ENCODE data around the gene GJA3. TPM values are rescaled to one million over a fixed set of nuclear protein-coding genes. Genes with fewer than 3 reads are reported as not detected.
"Not testable (repeated sequence)": the region's sequence is repeated elsewhere in the genome, so short reads cannot be mapped to it uniquely, and the experiment has no call there.

Gene GJA3
- total RNA-seq, 1 donor from 2014 or later = 0.47 TPM

DNA sequence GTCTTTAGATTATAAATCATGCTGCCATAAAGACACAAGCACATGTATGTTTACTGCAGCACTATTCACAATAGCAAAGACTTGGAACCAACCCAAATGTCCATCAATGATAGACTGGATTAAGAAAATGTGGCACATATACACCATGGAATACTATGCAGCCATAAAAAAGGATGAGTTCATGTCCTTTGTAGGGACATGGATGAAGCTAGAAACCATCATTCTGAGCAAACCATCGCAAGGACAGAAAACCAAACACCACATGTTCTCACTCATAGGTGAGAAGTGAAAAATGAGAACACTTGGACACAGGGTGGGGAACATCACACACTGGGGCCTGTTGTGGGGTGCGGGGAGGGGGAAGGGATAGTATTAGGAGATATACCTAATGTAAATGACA lies 7.6 kb downstream of the GJA3 start:
- not testable (repeated sequence) for DNase-seq (ENCODE audit: extremely low read depth, low read depth, low spot score)

DNA sequence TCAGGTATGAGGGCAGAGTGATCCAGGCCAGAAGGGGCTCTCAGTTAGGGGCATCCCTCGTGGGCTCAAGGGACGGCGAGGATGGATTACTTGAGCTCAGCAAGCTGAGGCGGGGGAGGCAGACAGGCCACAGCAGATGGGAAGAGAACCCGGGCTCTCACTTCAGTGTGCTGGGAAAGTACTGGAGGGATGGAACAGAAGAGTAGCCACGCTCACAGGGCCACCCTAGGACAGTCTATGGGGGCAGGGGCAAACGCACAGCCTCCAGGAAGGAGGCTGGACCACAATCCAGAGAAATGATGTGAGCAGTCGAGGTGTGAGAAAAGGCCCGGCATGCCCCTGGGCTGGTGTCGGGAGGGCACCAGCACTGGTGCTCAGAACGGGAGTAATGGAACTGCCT lies 9.2 kb downstream of the GJA3 start:
- no peak for DNase-seq (ENCODE audit: extremely low read depth, low read depth, low spot score)

DNA sequence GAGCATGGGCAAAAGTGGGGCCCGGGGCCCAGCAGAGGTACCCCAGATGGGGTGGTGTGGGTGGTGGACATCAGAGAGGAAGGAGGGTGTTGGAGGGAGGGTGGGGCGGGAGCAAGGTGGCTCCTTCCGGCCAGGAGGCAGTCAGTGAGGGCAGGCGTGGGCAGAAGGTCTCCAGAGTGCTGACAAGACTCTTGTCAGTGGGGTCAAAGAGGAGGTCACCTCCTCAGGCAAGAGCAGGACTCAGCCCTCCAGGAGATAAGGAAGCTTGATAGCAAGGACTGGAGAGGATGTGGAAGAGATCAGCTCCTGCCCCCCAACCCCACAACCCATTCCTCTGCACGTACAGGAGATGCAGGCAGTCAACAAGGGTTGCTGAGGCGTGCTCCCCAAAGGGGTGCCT lies 9.8 kb downstream of the GJA3 start:
- no peak for DNase-seq (ENCODE audit: extremely low read depth, low read depth, low spot score)

DNA sequence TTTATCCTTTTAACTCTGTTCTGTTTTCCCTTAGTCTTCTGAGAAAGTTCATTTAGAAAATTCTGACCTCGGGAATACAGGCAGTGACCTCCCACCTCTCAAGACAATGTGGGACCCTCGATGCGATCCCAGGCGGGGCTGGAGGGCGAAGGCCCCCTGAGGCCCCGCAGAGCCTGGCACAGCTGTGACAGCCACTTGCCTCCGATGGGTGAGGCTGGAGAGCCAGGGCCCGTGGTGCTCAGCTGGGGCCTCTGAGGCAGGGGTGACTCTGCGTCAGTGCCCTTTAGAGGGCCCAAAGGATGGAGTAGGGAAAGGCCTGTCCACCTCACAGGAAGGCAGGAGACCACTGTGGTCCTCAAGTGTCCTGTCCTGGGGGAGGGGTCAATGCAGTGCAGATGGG lies 10.3 kb downstream of the GJA3 start:
- DNase-seq (ENCODE audit: extremely low read depth, low read depth, low spot score) = no peak

DNA sequence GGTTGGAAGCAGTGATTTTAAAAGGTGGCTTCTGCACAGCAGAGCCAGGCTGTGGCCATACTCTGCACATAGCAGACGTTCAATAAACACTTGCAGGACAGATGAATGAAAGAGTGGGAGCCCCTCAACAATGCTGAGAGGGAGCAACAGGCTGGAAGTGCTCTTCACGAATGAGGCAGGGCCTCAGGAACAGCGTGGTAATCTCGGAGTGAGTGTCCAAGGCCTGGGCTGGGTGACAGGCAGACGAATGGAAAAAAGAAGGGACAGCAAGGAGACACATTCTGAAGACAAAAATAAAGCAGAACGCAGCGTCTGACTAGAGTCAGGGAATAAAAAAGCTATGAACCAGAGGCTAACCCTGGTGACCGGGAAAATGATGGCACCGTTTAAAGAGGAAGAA lies 11.1 kb downstream of the GJA3 start:
- DNase-seq (ENCODE audit: extremely low read depth, low read depth, low spot score) = no peak

DNA sequence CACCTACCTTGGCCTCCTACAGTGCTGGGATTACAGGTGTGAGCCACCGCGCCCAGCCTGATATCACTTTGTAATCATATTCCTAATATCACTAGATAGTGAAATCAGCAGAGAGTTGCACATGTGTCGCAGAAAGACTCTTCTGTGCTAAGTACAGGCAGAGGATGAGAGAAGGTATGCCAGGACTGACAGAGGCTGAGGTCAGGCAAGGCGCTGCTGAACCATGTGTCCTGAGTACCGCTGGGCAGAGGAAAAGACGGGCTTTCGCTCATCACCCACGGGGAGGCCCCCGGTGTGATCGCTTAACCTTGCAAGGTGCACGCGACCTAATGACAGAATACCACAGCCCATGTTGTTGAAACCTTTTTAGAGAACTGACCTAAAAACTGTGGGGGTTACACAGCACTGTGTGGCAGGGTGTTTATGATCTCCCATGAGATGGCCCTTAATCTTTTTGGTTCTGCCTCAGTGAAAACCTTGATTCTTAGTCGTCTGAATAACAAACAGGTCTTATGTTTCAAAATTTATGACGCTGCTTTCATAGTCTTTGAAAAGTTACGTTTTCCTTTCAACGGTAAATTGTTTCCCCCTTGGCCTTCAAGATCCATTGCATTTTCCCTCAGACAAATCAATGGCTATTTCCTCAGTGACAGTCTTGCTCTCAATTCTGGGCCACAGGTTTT lies 12.2 kb downstream of the GJA3 start:
- no peak for DNase-seq (ENCODE audit: extremely low read depth, low read depth, low spot score)

DNA sequence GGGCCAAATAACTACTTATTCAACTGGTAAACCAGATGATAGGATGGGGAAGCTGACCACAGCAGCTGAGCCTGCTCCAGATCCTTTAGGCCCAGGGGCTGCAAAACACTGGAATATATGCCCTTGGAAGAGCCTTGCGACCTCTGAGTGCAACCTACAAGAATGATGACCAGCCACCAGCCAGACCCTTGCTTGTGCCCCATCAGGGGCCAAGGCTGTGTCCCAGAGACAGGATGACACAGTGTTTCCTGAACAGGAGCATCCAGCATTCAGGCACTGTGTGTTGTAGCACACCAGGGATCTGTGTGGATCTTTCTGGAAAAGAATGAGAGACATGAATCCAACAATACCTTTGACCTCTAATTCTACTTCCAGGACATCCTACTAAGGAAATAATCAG lies 14.5 kb downstream of the GJA3 start:
- no peak for DNase-seq (ENCODE audit: extremely low read depth, low read depth, low spot score)

DNA sequence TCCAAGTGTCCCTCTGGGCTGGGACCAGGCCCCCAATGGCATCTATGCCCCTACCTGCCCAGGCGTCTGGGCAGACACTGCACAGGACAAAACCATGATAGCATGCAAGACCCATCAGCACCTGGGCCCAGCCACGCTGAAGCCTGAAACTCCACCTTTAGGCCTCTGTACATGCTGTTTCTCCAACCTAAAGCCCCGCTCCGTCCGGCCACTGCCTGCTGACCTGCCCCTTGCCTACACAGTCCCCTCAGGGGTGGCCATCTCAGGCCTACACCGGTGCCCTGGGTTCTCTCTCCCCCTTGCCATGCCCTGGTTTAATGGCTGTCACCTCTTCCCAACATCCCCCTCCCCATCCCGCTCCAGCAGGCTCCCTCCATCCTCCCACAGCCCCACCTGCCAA lies 15.3 kb downstream of the GJA3 start:
- DNase-seq (ENCODE audit: extremely low read depth, low read depth, low spot score) = no peak

DNA sequence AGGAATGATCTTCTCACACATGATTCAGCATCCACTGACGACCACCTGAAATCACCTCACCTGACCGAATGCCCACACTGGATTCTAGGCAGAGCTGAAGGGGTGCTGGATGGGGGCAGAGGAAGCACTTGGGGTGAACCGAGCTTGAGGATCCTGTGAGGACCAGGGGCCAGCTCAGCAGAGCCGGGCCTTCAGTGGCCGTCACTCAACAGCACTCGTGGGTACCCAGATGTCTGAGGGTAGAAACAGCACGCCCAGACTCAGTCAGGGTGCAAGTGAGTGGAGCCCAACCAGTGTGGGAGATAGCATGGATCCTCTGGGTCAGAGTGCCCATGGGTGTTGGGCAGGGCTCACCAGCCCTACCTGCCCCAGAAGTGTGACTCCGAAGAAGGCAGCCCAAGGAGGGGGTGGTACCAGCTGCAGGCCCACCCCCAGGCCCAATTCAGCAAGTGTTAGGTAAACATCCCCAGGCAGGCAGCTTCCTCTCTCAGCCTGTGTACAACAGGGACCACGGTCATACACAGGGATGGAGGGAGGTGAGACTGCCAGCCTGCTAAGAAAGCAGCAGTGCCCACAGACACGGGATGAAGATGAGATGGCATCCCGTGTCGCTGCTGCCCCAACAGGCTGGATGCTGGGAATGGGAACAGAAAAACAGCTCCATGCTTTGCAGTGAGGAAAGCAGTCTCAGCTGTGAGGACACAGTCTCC lies 16.6 kb downstream of the GJA3 start:
- no peak for DNase-seq (ENCODE audit: extremely low read depth, low read depth, low spot score)

DNA sequence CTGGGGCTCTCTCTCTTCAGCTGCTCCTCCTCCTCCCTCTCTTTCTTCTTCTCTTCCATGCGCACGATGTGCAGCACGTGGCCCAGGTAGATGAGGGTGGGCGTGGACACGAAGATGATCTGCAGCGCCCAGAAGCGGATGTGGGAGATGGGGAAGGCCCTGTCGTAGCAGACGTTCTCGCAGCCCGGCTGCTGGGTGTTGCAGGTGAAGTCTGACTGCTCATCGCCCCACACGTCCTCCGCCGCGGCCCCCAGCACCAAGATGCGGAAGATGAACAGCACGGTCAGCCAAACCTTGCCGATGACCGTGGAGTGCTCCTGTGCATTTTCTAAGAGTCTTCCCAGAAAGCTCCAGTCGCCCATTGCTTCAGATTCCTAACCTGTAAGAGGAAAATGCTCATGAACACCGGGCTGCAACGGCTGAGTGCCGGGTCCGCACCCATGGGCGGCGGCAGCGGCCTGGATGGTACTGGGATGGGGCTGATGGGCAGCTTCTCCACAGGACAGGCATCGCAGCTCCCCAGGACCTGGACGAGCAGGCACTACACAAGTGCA lies 17.8 kb downstream of the GJA3 start:
- no peak for DNase-seq (ENCODE audit: extremely low read depth, low read depth, low spot score)

DNA sequence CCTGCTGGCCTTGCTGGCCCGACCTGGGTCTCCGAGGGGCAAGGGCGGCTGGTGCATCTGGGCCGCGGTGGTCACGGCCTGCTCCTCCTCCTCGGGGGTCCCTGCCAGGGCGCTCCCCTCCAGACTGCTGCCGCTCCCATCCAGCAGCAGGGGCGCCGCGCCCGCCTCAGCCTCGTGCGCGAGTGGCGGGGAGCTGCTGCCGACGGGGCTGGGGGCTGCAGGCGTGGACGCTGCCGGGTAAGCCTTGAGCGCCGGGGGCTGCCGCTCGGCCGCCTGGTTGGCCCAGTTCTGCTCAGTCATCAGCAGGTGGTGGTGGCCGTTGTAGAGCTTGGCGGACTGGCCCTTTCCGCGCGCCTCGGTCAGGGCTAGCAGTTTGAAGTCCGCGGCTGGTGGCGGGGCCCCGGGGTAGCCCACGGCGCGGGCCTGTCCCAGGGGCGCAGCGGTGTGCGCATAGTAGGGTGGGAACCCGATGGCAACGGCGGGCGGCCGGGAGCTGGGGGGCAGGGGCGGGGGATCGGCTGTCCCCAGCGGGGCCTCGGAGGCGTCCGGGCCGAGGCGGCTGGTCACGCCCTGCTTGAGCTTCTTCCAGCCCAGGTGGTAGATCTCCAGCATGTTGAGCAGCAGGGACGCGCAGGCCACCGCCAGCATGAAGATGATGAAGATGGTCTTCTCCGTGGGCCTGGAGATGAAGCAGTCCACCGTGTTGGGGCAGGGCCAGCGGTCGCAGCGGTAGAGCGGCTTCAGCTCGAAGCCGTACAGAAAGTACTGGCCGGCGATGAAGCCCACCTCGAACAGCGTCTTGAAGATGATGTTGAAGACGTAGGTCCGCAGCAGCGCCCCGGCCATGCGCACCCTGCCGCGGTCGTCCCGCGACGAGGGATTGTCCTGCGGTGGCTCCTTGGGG lies 18.6 kb downstream of the GJA3 start:
- DNase-seq (ENCODE audit: extremely low read depth, low read depth, low spot score) = no peak

DNA sequence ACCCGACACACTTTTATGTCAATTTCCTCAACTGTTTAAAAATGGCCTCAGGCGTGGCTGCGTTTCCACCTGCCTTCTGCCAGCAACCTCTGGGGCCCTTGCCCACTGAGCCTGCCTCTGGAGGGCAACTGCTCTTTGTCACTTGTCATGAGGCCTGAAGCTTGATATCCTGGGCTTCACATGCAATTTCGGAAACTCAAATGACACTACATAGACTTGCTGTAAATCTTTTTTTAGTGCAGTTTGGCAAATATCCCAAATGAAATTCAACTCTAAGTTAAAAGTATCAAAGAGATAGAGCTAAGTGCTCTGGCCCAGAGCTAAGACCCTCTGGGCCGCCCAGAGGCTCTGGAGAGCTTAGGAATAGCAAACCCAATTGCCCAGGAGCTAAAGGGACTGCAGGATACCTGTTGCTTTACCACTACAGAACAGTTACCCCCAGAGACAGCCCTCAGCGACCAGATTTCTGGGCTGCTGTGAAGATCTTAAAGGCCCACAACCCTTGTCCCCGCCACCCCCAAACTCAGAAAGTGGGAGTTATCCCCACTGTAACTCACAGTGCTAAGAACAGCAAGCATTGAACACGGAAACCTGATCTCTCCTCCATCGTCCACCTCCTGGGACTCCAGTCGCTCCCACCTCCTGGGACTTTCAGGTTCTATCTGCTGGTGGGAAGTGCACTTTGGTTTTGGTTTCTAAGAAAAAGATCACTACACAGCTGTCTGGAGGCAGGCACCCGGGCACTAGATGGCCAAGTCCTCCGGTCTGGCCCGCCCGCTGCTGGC lies 19.4 kb downstream of the GJA3 start:
- DNase-seq (ENCODE audit: extremely low read depth, low read depth, low spot score) = no peak

DNA sequence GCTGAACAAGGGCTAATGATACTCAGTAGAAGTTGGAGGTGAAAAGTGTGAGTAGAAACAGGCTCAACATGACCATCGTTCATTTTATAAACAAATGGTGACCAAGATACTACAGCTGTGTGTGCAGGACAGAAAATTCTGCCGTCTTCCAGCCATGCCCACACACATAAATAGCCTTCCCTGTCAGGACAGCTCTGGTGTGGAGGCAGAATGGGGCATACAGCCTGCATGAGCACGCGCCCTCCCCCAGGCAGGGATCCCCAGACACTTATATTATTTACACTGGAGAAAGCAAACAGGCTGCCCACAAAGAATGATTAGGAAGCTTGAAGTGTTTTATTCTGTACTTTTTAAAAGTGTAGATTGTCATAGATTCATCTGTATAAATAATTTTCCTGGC lies 20.4 kb downstream of the GJA3 start:
- DNase-seq (ENCODE audit: extremely low read depth, low read depth, low spot score) = no peak

DNA sequence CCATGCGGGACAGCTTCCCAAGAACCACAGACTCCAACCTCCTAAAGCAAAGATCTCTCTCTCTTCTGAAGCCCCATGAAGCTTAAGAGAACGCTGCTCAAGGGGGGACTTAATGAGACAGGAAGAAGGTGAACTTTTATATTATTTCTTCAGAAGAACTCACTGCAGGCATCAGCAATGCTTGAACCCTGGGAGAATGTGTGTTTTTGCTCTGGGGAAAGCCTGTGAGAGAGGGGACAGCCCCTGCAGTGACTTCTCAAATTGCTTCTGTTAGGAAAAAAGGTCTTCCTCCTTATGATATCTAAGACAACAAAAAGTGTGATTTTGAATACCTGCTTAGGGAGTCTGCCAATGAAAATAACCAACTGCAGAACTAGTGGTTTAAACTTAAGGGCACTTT lies 23.0 kb downstream of the GJA3 start:
- DNase-seq (ENCODE audit: extremely low read depth, low read depth, low spot score) = no peak

DNA sequence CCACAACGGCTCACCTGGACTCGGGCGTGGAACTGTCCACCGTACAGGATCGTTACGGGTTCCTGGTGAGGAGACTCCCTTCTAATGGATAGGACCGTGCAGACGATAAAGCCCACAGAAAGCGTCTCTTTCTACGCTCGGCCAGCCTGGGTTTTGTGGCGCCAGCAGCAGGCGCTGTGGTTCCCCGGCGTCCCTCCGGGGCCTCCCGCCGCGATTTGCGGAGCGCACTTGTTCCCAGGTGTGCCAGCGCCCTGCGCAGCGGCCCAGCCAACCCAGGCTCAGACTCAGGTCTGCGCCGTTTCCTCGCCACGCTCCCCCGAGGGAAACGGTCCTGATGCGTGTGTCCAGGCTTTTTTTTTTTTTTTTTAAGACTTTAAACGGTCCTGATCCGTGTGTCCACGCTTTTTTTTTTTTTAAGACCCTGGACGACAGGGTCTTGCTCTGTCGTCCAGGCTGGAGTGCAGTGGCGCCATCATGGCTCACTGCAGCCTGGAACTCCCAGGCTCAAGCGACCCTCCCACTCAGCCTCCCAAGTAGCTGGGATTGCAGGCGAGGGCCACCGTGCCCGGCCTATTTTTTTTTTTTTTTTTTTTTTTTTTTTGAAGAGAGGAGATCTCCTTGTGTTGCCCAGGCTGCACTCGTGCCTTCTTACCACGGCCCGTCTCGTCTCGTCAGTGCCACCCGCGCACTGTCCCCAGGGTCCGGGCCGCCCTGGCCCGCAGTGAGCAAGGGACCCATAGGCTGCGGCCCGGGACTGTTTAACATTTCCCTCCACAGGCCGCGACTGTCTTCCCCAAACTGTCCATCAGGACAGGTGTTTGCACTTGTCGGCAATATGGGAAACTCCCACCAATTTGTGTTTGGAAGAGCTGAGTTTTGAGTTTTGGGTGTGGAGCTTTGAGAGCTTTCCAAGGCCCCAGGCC lies 23.8 kb downstream of the GJA3 start:
- no peak for DNase-seq (ENCODE audit: extremely low read depth, low read depth, low spot score)

DNA sequence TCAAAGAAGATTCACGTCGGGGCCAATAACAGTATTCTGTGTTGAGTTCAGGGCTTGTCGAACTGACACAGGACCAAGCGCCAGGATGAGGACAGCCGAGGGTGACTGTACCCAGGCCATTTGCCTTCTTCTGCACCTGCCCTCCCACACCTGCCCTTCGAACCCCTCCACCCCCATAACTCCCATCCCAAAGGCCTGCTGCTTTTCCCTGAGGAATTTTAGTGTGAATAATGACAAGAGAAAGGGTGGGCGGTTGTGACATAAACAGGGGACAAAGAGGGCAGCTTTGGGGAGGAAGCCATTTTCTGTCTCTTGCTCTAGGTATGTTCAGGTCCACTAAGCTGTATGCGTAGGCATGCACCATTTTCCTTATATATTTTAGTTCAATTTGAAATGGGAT lies 26.1 kb downstream of the GJA3 start:
- no peak for DNase-seq (ENCODE audit: extremely low read depth, low read depth, low spot score)

DNA sequence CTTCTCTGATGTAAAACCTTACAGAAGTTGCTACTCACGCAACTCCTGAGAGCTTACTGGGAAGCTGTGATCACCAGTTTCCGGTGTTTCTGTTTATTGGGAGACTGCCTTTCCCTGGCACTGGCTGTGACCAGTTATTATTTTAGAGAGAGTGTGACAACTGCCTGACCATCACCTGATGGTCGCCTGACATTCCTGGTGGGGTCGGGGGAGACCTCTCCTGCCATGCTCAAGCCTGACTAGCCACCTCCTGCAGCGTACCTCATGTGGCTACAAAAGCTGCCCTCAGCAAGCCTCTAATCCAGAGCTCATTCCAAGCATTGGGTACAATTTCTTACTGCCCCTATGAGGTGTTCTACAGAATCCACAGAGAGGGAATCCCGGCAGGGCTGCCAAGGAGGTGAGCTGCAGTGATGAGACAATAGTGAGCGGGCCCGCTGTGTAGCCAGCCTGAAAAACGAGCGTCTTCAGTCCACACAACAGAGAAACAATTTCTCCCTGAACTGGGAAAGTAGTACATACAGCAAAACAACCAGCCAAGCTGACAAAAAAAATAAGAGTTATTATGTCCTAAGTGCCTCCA lies 28.7 kb downstream of the GJA3 start:
- no peak for DNase-seq (ENCODE audit: extremely low read depth, low read depth, low spot score)

DNA sequence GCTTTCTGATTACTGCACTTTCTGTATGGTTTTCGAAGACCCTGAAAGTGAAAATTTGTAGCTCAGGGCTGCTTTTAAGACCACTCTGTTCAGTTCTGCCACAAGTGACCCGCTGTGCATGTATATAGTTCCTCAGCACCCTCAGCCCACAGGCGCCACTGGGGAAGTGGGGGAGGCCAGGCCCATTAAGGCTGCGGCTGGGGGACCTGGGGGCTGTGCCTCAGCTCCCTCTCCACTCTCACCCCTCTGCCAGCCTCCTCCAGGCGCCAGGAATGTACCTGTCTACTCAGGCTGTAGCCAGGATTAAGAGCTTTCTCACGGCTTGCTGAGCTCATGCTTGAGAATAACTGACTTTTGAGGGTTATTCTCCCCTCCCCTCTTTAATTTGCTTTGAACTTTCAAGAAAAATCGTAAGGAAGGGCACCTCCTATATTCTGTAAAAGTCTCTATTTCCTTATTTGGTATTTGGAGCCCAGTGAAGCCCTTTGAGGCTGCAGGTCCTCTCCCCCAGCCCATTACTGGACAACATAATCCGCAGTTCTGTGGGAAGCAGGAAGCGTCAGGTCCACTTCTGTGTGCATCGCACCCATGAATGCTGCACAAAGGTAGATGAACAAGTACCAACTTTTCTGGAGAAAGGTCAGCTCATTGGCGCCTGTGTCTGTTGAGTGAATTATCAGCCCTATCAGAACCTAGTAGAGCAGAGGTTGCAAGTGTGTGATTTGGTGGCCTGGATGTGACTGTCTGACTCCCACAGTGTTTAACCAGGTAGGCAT lies 29.6 kb downstream of the GJA3 start:
- no peak for DNase-seq (ENCODE audit: extremely low read depth, low read depth, low spot score)

Measured in glomerular endothelial cell (primary cell).